HG02943 (cell line): Measurements from ENCODE around the gene PMPCA.

Experiments used
- ATAC-seq: cut with Tn5 transposase; IDR thresholded peaks from one replicate; pipeline ENCODE4 v1.9.1; 2021; ENCODE audit warnings: mild to moderate bottlenecking, low read depth, moderate library complexity; ENCODE audit not compliant: unreplicated experiment

PMPCA gene

DNA sequence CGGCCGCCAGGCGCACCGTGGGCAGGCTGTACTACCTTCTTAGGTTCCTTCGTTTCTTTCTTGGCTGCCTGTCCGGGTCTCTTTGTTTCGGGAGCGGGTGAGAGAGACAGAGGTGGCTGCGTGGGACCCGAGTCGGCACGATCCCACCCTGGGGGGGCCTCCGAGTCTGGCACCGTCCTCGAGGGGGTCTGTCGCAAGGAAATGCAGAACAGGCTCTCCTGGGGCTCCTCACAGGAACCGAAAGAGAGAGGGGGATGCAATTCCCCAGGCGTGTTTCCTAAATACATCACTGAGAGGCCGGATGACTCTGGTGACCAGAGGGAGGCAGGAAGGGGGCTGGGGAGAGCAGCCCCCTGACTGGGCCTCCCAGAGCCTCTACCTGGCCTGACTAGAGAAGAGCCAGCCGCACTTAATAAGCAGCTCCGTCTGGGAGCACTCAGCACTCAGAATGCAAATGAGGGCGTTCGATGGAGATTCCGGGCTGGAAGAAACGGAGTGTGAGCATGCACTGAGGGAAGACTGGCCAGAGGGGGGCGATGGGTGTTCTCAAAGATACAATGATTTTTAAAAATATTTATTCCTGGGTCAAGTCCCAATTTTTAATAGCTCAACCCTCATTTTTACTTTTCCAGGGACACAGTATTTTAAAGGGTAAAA is 40.9 kb downstream of the PMPCA start:
- ATAC-seq, result no peak

DNA sequence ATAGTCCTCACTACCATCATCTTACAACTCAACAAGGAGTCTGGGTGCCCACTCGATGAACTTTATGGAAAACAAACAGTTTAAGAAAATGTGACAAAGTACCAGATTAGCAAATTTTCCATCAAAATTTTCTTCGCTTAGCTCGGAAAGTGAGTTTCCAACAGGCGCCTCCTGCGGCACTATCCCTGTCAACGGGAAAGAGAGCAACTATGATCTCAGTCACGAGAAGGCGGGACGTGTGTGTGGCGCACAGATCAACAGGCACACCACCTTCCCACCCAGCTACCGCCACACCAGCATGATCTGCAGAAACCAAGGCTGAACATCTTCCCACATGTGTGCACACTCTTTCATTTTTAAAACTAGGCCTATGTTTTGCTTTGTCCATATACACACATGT is 42.9 kb downstream of the PMPCA start:
- ATAC-seq, result no peak

DNA sequence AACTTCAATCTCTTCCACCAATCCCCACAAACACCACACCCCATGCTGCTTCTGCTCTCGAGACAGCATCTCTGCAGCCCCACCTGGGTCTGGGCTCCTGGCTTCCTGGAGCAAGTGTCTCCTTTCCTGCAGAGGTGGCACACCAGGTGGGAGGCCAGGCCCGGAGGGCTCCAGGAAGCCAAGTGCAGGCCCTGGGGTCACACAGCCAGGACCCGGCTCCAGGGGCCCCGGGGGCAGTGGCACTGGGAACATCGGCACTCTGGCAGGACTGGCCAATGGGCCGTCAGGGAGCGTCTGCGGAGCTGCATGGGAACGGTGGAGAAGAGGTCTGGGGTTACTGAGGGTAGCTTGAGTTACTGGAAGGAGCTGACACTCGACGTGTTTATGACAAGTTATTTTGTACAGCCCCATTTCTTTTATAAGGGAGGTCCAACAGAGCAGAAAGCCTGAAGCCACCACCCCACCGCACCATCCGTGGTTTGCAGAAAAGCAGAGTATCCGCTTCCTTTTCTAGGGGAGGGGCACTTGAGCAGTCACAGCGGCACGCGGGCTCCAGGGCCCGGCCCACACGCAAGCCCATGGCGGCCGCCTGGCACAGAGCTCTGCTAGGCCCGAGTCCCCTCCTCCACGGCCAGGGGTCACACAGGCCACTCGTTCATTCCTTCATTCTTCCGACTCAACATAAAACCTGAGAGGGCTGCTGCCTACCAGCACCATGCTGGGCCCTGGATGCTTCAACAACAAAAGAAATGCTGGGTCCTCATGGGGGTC is 43.8 kb downstream of the PMPCA start:
- ATAC-seq, result no peak

DNA sequence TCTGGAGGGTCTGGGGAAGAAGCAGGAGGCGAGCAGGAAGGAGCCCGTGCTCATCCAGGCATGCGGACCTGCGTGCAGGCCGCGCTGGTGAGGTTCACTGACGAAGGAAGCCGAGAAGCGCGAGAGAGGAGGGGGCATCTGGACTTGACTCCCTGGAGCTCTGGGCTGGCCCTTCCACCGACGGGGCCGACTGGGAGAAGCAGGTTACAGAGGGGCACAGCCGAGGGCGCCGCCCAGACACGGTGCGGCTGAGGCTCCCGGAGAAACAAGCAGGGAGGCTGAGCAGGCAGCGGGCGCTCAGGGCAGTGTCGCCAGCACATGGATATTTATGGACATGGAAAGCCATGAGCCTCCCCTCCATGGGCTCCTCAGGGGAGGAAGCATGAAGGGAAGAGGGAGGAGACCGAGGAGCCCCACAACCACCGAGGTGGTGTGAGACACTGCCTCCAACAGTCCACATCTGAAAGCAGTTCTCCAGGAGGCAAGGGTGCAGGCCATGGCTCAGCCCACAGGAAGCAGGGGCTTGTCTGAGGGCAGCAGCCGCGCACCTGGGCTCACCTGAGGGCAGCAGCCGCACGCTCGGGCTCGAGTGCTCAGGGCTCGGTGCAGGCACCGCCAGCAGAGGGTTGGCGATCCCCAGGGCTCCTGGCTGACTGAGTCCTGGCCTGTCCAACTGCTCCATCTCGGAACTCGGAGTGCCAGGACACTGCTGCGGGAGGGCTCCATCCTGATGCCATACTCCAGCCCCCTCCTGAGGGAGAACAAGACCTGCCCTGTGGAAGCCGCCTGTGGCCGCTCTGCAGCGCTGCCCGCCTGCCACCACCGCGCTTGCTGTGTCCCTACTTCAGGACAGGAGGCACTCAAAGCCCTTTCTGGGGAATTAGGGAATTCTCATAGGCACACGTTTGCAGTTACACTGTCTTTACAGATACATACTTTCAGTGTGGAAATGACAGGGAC is 44.9 kb downstream of the PMPCA start:
- ATAC-seq, result no peak

DNA sequence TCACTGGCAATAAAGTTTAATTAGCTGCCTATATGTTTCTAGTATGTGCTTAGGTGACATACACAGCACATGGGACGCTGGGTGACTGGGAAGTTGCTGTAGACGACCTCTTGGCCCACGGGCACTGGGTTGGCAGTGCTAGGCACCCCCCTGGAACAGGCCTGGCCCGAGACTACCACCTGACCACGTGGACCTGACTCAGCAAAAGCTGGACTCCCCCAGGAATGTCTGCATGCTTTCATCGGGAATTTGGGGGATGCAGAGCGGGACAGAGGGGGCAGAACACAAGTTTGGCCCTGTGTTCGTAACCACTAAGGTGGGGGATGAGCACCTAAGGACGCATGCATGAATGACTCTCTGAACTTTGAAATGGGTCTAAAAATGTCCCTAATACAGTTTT is 45.8 kb downstream of the PMPCA start:
- no peak for ATAC-seq

DNA sequence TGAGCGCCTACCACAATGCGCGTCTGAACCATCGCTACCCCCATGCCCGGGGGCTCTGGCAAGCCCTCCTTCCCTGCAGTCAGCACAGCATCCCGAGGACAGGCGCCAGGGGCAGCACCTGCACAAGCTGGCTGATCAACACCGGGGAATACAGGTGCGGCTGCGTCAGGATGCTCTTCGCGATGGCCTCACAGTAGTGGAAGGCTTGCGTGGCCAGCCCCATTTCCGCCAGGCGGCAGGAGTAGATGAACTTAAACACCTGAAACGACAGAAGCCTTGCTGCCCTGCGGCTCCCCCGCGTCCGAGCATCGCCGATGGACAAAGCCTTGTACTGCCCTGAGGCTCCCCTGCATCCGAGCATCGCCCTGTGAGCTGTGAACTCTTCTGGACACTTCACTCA is 46.9 kb downstream of the PMPCA start:
- ATAC-seq, result no peak

DNA sequence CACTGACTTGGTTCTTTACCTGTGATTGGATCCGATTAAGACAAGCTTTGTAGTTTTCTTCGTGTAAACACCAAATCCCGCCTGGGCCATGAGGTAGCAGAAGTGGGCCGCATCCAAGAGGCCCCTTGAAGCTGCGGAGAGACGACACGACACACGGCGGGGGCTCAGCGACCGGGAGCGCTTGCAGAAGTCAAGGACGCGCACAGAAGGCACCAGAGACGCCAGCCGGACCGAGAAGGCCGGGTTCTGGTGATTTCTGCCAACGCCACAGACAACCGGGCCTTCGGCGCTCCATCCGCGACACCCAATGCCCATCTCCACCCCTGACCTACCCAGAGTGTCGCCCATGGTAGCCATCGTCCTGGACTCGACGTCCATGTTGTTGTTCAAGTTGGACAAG is 49.0 kb downstream of the PMPCA start:
- no peak for ATAC-seq

DNA sequence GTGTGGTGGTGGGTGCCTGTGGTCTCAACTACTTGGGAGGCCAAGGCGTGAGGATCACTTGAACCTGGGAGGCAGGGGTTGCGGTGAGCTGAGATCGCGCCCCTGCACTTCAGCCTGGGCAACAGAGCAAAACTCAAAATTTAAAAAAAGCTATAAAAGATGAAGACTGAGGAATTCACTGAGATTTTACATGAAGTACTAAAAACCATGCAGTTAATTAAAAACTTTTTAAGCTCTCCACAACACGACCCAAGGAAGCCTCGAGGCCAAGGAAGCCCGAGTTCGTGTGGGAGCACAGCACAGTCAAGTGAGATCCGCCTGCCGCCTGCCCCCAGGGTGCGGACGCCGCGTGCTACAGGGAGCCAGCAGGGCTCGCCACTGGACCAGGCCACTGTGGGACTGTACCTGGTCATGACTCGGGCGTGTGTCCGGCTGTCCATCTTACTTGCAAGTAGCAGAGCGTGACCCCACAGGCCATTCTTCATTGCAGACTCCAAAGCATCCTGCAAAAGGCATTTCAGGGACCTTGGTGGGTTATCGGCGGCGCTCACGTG is 50.4 kb downstream of the PMPCA start:
- no peak for ATAC-seq

DNA sequence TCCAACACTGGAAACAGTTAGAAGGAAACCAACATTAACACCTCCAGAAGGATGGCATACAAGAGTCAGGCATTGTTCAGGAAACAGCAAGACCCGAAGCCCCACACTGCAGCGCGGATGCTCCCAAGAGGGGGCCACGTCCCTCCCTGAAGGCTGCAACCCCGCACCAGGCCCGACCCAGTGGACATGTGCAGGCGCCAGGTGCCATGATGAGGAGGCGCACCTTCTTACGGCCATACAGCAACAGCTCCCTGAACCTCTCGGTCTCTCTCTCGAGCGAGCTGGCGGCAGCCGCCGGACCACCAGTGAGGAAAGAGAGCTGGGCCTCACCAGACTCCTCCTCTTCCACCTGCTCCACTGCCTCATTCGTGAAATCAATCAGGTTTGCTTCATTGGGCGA is 52.2 kb downstream of the PMPCA start:
- ATAC-seq, result no peak

DNA sequence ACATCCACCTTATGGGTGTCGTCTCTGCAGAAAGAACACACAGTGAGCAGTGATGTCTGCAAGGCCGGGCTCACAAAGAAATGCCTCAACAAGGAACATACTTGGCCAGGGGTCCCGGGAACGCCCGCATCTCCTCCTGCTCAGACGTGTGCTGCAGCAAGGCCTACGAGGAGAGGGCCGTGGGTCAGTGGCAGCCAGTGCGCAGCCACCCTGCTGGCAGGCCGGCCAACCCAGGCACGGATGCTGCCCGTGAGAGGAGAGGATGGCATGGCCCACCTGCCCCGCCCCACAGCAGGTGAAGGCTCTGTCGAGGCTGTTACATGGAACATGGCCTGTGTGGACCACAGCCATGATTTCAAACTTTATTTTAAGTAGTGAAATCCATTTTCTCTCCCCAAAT is 53.1 kb downstream of the PMPCA start:
- no peak for ATAC-seq

DNA sequence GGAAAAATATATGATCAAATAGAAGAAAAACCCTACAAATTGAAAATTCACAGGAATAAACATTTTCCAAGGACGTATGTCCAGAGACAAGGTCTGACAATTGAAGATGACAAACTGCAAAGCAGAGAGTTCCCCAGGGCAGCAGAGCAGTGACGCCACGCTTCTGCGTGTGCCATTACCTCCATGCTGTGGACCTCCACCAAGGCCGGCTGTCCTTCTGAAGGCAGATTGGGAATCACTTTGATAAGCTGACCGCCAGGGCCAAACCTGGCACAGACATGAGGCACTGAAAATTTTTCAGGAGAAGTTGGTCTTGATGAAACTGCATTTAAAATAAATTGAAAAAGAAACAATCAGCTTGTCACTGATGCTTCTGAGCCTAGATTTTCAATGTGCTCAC is 53.8 kb downstream of the PMPCA start:
- no peak for ATAC-seq

DNA sequence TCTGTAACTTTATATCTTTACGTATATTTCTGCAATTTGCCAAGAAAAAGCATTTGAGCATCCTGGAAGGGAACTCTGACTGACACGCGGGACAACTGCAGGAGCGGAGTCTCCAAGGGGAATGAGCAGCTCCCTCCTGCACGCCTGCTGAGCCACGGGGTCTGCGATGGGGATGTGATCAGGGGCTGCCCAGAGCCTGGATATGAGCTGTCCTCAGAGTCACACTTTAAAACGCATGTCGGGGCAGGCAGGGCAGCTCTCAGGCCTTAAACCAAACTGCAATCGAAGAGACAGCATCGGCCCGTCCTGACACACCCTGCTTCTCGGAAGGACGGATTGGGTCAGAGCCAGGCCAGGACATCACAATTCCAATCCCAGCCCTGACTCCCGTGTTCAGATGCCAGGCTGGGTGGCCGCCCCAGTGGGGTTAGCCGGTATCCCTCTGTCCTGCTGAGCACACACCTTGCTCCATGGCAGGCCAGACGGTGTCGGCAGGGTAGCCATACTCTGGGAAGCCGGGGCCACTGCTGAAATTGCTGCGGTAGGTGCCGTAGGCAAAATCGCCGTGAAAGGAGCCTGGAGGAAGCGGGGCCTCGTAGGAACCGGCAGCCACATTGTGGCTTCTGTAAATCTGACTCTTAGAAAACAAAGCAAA is 55.2 kb downstream of the PMPCA start:
- ATAC-seq, result no peak

DNA sequence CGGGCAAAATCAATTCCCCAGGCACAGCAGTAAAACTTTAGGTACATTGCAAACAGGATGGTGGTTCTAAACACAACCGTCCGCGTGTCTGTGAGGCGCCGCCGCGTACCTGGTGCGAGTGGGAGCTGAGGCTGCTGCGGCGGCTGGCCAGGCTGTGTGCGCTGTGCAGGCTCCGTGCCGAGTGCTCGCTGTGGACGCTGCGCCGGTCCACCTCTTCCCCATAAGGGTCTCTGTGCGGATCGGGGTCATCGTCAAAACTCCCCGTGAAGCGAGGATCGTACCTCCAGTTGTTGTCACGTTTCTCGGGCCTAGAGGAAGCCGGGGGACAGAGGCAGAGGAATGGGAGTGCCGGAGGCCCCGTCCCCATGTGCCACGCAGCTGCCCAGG is 55.7 kb downstream of the PMPCA start:
- no peak for ATAC-seq

DNA sequence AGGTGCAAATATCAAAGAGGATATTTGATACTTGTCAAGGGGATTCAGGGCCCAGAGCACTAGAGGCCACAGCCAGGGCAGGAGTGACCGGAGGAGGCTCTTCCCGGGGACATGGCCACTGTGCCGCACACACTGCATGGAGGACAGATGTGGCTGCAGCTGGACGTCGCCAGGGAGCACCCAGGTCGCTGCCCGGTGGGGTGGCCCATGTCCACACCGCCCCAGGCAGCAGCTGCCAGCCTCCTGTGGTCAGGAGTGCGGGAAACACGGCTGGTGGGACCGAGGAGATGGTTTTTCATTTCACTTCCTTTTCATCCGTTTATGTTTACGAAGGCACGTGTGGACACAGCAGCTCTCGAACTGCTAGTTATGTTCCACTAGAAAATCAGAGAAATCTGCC is 57.3 kb downstream of the PMPCA start:
- no peak for ATAC-seq

DNA sequence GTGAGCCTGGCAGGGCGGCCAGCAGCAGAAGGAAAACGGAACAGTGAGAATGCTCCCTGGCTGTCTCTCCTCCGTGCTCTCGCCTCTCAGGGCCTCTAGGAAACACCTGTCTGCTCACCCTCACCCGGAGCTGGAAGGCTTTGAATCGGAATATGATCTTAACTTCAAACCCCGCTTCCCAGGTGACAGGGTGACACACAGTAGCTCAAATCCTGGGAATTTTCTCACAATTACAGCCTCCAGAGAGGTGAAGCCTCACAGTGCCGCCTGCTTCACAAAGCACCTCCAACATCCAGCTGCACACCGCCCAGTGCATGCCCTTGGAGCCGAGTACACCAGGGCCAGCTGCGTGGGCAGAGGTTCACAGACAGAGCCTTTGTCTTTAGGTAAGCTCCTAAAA is 59.9 kb downstream of the PMPCA start:
- no peak for ATAC-seq

DNA sequence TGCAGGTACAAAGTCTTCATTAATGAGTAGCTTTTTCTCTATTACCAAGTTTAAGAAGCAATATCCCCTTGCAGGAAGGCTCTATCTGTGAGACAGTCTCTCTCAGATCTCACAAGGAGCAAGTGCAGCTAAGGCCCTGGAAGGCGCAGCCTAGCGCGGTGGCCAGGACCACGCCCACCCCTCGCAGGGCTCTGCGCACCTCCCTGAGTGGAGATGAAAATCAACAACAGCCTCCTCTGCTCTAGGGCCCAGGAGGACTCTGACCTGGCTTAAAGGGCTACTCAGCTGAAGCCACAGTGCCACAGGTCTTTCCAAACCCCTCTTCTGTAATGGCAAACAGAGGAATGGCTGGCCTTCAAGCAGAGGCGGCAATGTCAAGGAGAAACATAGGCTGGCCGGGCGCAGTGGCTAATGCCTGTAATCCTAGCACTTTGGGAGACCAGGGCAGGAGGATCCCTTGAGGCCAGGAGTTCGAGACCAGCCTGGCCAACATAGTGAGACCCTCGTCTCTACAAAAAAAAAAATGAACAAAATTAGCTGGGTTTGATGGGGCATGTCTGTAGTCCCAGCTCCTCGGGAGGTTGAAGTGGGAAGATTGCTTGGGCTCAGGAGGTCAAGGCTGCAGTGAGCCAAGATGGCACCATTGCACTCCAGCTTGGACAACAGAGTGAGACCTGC is 60.5 kb downstream of the PMPCA start:
- no peak for ATAC-seq

DNA sequence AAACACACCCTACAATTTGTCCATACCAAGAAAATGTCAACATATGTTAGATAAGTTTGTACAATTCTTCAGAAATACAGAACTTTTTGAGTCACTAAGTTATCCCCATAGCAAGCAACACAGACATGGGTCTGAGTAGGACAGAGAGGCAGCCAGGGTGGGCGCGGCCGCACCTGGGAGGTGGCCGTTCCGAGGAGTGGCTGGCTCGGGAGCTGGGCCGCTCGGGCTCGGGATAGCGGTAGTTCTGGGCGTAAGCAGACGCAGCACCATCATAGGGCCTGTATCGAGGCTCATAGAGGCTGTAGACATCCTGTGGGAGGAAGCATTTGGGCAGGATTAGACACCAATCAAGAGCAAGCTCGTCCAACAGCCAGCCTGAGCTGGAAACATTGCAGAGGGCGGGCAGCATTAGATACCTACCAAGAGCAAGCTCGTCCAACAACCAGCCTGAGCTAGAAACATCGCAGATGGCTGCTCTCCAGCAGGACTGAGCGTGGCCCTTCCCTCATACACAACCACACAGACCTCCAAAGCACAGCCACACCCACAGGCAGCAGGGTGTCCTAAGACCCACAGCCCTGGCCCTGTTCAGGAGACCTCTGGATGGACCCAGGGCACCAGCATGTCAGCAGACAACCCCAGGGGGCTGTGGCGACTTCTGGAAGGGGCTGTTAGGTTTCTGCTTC is 61.5 kb downstream of the PMPCA start:
- ATAC-seq, result no peak

DNA sequence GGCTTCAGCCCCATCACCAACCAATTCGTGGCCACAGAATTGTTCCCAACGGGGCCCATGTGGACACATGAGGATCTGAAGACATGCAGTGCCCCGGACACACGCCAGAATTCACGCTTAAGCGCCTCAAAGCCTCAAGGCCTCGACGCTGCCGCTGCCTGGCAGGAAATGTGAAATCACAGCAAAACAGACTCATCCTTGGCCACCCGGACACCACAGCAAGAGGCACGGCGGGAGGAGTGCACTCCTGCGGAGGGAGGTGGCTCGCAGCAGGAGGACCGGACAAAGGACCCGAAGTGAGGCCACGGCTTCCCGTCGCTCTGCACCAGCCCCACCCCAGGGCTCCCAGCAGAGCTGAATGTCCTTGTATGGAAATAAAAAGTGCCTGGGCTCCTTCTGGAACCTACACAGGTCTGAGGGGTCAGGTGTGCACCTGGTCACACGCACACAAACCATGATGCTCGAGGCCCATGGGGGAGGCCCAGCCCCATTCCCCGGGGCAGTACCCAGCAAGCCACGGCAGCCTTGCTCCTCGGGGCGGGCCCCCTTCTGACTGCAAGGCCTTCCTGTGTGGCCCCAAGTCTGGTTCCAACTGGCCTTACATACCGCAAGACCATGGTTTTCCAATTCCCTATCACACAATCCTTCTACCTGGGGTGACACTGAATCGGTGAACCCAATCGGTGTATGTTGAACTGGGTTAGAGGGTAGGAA is 62.3 kb downstream of the PMPCA start:
- ATAC-seq, result no peak

DNA sequence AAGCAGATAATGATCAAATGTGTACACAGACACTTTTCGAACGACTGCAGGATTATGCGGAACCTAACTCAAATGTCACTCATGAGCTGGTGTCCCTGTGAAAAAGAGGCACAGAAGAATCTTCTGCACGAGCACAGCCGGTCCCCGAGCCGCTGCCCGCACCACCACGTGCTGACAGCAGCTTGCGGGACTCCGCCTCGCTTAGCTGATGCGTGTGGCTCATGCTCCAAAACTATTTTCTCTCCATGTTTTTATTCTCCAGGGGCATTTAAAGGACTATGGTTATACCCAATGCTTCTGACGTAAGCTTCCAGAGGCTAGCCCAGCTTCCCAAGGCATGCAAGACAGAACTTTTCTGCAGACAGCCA is 62.9 kb downstream of the PMPCA start:
- no peak for ATAC-seq
